SU-DHL-6 (cell line): Measurements from ENCODE around the gene DAPK3.

Source experiments
- CTCF ChIP-seq: fragments of 200-600 bp; sonication (generic); IDR thresholded peaks from one replicate; pipeline ENCODE4 v1.5.1; 2017; ENCODE audit warnings: antibody characterized with exemption, mild to moderate bottlenecking, low read length, moderate library complexity; ENCODE audit not compliant: insufficient read depth, poor library complexity, severe bottlenecking
- EZH2phosphoT487 ChIP-seq: fragments of 200-600 bp; sonication (generic), shearing (Covaris generic); conservative IDR thresholded peaks from 2 replicates; pipeline ENCODE4 v1.6.1; 2018; ENCODE audit warnings: mild to moderate bottlenecking, antibody characterized with exemption, low read length, moderate library complexity, mixed read lengths

DNA sequence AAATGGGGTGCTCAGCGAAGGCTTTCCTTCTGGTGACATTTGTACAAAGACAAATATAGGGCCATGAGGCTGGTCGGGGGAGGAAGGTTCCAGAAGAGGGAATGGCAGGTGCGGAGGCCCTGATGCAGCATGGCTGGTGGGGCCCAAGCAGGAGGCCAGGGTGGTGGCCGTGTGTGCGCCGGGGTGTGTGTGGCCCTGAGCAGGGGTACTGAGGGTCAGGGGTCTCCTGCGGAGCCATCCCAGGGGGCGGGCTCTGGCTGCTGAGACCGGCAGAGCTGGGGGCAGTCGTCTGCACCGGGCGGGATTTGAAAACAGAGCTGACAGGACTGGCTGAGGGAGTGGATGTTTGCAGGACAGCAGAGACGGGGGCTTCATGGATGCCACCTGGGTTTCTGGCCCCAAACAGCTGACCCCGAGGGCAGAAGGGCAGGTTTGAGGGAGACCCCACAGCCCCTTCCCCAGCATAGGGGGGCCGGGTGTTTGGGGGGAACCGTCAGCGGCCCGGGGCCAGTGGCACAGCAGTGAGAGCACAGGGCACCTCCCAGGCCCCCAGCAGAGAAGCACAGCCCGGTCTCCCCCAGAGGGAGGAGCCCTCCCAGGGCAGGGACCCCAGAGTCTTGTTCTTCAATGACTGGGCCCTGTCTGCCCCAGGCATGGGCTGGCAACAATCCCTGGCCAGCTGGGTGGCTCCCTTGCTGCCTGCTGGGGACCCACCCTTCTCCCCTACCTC, 48.0 kb upstream of the DAPK3 start:
- no peak for TF ChIP-seq CTCF
- TF ChIP-seq EZH2phosphoT487, result no peak
